ENCODE results near the gene IFNA5. TPM values are rescaled to one million over a fixed set of nuclear protein-coding genes. Genes with fewer than 3 reads are reported as not detected.

IFNA5 gene
- polyA plus RNA-seq, 1 donor from 2014 or later, result not detected

- Histone ChIP-seq H3K27me3 (ENCODE audit: insufficient read depth, low read depth, low read length) (no peaks in the 10 kb centered on the region), H3K9ac (ENCODE audit: low read length) (no peak overlapping the region), H3K27ac (ENCODE audit: low read length) (no peak overlapping the region), H3K79me2 (replicated peaks; ENCODE audit: insufficient read depth, low read length) (no peaks in the 10 kb centered on the region), H3K9me3 (ENCODE audit: low read length) (peaks cover 3% of the 10 kb centered on the region), H4K20me1 (ENCODE audit: insufficient read depth) (no peaks in the 10 kb centered on the region), H3K9me2 (ENCODE audit: insufficient read depth, low read length) (no peaks in the 10 kb centered on the region), H3K36me3 (ENCODE audit: insufficient read depth, low read length) (no peaks in the 10 kb centered on the region), H2AFZ (ENCODE audit: low read depth, low read length) (no peak overlapping the region), H3K4me3 (ENCODE audit: low read length) (no peak overlapping the region), H3F3A (ENCODE audit: insufficient read depth, low read length, poor library complexity, severe bottlenecking) (no peaks in the 10 kb centered on the region), H3K4me2 (ENCODE audit: low read length) (no peak overlapping the region)
- no peak for TF ChIP-seq REST (IDR thresholded peaks at IDR 0.05; ENCODE audit: borderline replicate concordance)
- TF ChIP-seq SMC3 (conservative IDR thresholded peaks at IDR 0.05; ENCODE audit: poor library complexity), result no peak
- no peak for TF ChIP-seq CTCF (IDR thresholded peaks at IDR 0.05; ENCODE audit: poor library complexity, severe bottlenecking)
- TF ChIP-seq MXI1 (conservative IDR thresholded peaks at IDR 0.05; ENCODE audit: poor library complexity, severe bottlenecking), result no peak
- no peak for TF ChIP-seq TAF1 (IDR thresholded peaks at IDR 0.05; ENCODE audit: low read depth)
- no peak for TF ChIP-seq POLR2AphosphoS5 (IDR thresholded peaks at IDR 0.05)
- no peak for TF ChIP-seq RAD21 (conservative IDR thresholded peaks at IDR 0.05)
- TF ChIP-seq EP300 (conservative IDR thresholded peaks at IDR 0.05; ENCODE audit: poor library complexity, severe bottlenecking), result no peak
- TF ChIP-seq EZH2 (IDR thresholded peaks at IDR 0.05; ENCODE audit: borderline replicate concordance, insufficient read depth, low read length, poor library complexity, severe bottlenecking), result no peak
Measured at GRCh38 chr9:21348430-21348970, 43.4 kb upstream of the IFNA5 start.

- H3K9me3 ChIP-seq (ENCODE audit: low read length), result peaks cover 3% of the 10 kb centered on the region
- no peak overlapping the region for H3K4me3 ChIP-seq (ENCODE audit: low read length)
- no peak overlapping the region for H3K27ac ChIP-seq (ENCODE audit: low read length)
- H4K20me1 ChIP-seq (ENCODE audit: insufficient read depth), result no peaks in the 10 kb centered on the region
- H3K9ac ChIP-seq (ENCODE audit: low read length), result no peak overlapping the region
- H3F3A ChIP-seq (ENCODE audit: insufficient read depth, low read length, poor library complexity, severe bottlenecking), result no peaks in the 10 kb centered on the region
- no peaks in the 10 kb centered on the region for H3K79me2 ChIP-seq (replicated peaks; ENCODE audit: insufficient read depth, low read length)
- H3K4me2 ChIP-seq (ENCODE audit: low read length), result no peak overlapping the region
- no peaks in the 10 kb centered on the region for H3K9me2 ChIP-seq (ENCODE audit: insufficient read depth, low read length)
- H2AFZ ChIP-seq (ENCODE audit: low read depth, low read length), result no peak overlapping the region
- H3K27me3 ChIP-seq (ENCODE audit: insufficient read depth, low read depth, low read length), result no peaks in the 10 kb centered on the region
- H3K36me3 ChIP-seq (ENCODE audit: insufficient read depth, low read length), result no peaks in the 10 kb centered on the region
- TF ChIP-seq CTCF (IDR thresholded peaks at IDR 0.05; ENCODE audit: poor library complexity, severe bottlenecking) (no peak), TAF1 (IDR thresholded peaks at IDR 0.05; ENCODE audit: low read depth) (no peak)
Measured at GRCh38 chr9:21340735-21341134, 35.6 kb upstream of the IFNA5 start.

Measured in neural cell (in vitro differentiated cells).